Right lobe of liver (tissue), 4 donors: ENCODE measurements around the gene TEX22.

Source experiments
- CTCF ChIP-seq, 4 donors: fragments of 200-600 bp in 3 of 4; fragments of 450-650 bp in 1 of 4; IDR thresholded peaks; one replicate each; pipeline versions ENCODE4 v1.5.1 to v1.8.0; 2016 to 2022; ENCODE audit warnings: antibody characterized with exemption in 4 of 4, mild to moderate bottlenecking in 2 of 4
- POLR2A ChIP-seq: fragments of 450-650 bp; IDR thresholded peaks from one replicate; pipeline ENCODE4 v1.6.1; 2017; ENCODE audit warnings: antibody characterized with exemption, mild to moderate bottlenecking
- donor health status: DM: no; HTN: no; CAD: no.
- donor health status: DM: no; HTN: no; CAD: no.
- donor health status: DM: no; HTN: yes; CAD: no.

- TF ChIP-seq CTCF (IDR thresholded peaks at IDR 0.05) = no peak
- TF ChIP-seq POLR2A = no peak
Measured at GRCh38 chr14:105368910-105369652, 29.3 kb upstream of the TEX22 start.
